GM23338 (cell line): ENCODE results near the gene SLBP. TPM values are rescaled to one million over a fixed set of nuclear protein-coding genes. Genes with fewer than 3 reads are reported as not detected.

Experiments
- ATAC-seq: fragments of 200-7000 bp; cut with Tn5 transposase; 3 replicates; pipeline ENCODE4 v1.9.1; 2020
- DNase-seq: peaks from one replicate; pipeline ENCODE4 v3.0.0-alpha.2; 2015; ENCODE audit warnings: low spot score
- H2AFZ ChIP-seq: fragments of 200-600 bp; sonication (generic); 2 replicates; pipeline ENCODE4 v1.8.0; 2016; ENCODE audit warnings: antibody characterized with exemption, mild to moderate bottlenecking, moderate library complexity
- H3F3A ChIP-seq: fragments of 200-600 bp; sonication (generic); replicated peaks from 2 replicates; pipeline ENCODE4 v1.8.0; 2017; ENCODE audit warnings: antibody characterized with exemption, mixed run types, low read depth
- H3K27ac ChIP-seq: fragments of 200-600 bp; sonication (generic); 2 replicates; pipeline ENCODE4 v1.6.1; 2016; ENCODE audit warnings: low read depth
- H3K27me3 ChIP-seq: fragments of 200-600 bp; sonication (generic); 2 replicates; pipeline ENCODE4 v1.8.0; 2016; ENCODE audit warnings: mild to moderate bottlenecking, mixed run types, moderate library complexity; ENCODE audit not compliant: insufficient read depth
- H3K36me3 ChIP-seq: fragments of 200-600 bp; sonication (generic); 2 replicates; pipeline ENCODE4 v1.8.0; 2016; ENCODE audit warnings: mild to moderate bottlenecking; ENCODE audit not compliant: insufficient read depth
- H3K4me1 ChIP-seq: fragments of 200-600 bp; sonication (generic); 2 replicates; pipeline ENCODE4 v1.8.0; 2016; ENCODE audit warnings: mild to moderate bottlenecking, moderate library complexity; ENCODE audit not compliant: insufficient read depth
- H3K4me2 ChIP-seq: fragments of 200-600 bp; sonication (generic); 2 replicates; pipeline ENCODE4 v1.7.1; 2017; ENCODE audit warnings: mixed run types
- H3K4me3 ChIP-seq: fragments of 200-600 bp; sonication (generic); 2 replicates; pipeline ENCODE4 v1.6.1; 2016; ENCODE audit warnings: mixed run types
- H3K79me2 ChIP-seq: fragments of 200-600 bp; sonication (generic); replicated peaks from 2 replicates; pipeline ENCODE4 v1.8.0; 2017; ENCODE audit warnings: mild to moderate bottlenecking; ENCODE audit not compliant: insufficient read depth
- H3K9me2 ChIP-seq: fragments of 200-600 bp; sonication (generic); 2 replicates; pipeline ENCODE4 v1.8.0; 2017; ENCODE audit not compliant: insufficient read depth
- H4K20me1 ChIP-seq: fragments of 200-600 bp; sonication (generic); replicated peaks from 2 replicates; pipeline ENCODE4 v1.8.0; 2017; ENCODE audit warnings: mild to moderate bottlenecking; ENCODE audit not compliant: insufficient read depth
- H3K27ac Mint-ChIP-seq: 2 replicates; pipeline ENCODE4 v1.8.0; 2020; ENCODE audit warnings: inconsistent platforms, mild to moderate bottlenecking, moderate library complexity, mixed read lengths
- H3K27me3 Mint-ChIP-seq: 3 replicates; pipeline ENCODE4 v1.8.0; 2022; ENCODE audit warnings: low read depth, mild to moderate bottlenecking, moderate library complexity, mixed read lengths, inconsistent platforms; ENCODE audit not compliant: insufficient read depth, poor library complexity
- H3K36me3 Mint-ChIP-seq: 3 replicates; pipeline ENCODE4 v1.8.0; 2021; ENCODE audit warnings: low read depth, mild to moderate bottlenecking, inconsistent platforms, moderate library complexity, mixed read lengths
- H3K4me1 Mint-ChIP-seq: 3 replicates; pipeline ENCODE4 v1.8.0; 2020; ENCODE audit warnings: mild to moderate bottlenecking, inconsistent platforms, mixed read lengths
- H3K4me3 Mint-ChIP-seq: 3 replicates; pipeline ENCODE4 v1.8.0; 2021; ENCODE audit warnings: moderate library complexity, mild to moderate bottlenecking, inconsistent platforms, mixed read lengths
- H3K9me3 Mint-ChIP-seq: 3 replicates; pipeline ENCODE4 v1.8.0; 2020; ENCODE audit warnings: moderate library complexity, mild to moderate bottlenecking, inconsistent platforms, mixed read lengths
- CREB1 ChIP-seq: fragments of 250-450 bp; sonication (Bioruptor Pico); IDR thresholded peaks from 2 replicates; pipeline ENCODE4 v1.5.0; 2020; ENCODE audit warnings: low read depth, mild to moderate bottlenecking, moderate library complexity
- ETS1 ChIP-seq: IDR thresholded peaks from 2 replicates; pipeline ENCODE4 v1.6.1; 2016; ENCODE audit warnings: antibody characterized with exemption
- EZH2 ChIP-seq: fragments of 200-600 bp; sonication (generic); IDR thresholded peaks from one replicate; pipeline ENCODE4 v1.8.0; 2017; ENCODE audit warnings: antibody characterized with exemption, mild to moderate bottlenecking, low read depth; ENCODE audit not compliant: unreplicated experiment
- EZH2phosphoT487 ChIP-seq: fragments of 200-600 bp; sonication (generic); IDR thresholded peaks from one replicate; pipeline ENCODE4 v1.8.1; 2018; ENCODE audit warnings: antibody characterized with exemption; ENCODE audit not compliant: unreplicated experiment
- JUNB ChIP-seq: IDR thresholded peaks from one replicate; pipeline ENCODE4 v1.6.1; 2016; ENCODE audit warnings: antibody characterized with exemption; ENCODE audit not compliant: unreplicated experiment
- NANOG ChIP-seq: IDR thresholded peaks from 2 replicates; pipeline ENCODE4 v1.6.1; 2016; ENCODE audit warnings: antibody characterized with exemption, borderline replicate concordance
- POLR2AphosphoS5 ChIP-seq: IDR thresholded peaks from 2 replicates; pipeline ENCODE4 v1.6.1; 2016; ENCODE audit warnings: antibody characterized with exemption, low read depth
- STAT1 ChIP-seq: IDR thresholded peaks from one replicate; pipeline ENCODE4 v1.6.1; 2016; ENCODE audit warnings: antibody characterized with exemption; ENCODE audit not compliant: unreplicated experiment
- ZNF331 ChIP-seq: fragments of 250-450 bp; sonication (Bioruptor Pico); IDR thresholded peaks from 2 replicates; pipeline ENCODE4 v1.5.0; 2020; ENCODE audit warnings: low read depth, mild to moderate bottlenecking, moderate library complexity
- ZNF462 ChIP-seq: fragments of 250-450 bp; sonication (Bioruptor Pico); IDR thresholded peaks from 2 replicates; pipeline ENCODE4 v1.5.0; 2020; ENCODE audit warnings: mild to moderate bottlenecking, moderate library complexity
- polyA plus RNA-seq: library from polyadenylated mRNA; unstranded; fragments of >200 nt; fragmentation: Nextera tagmentation; extraction: Ambion mirVana; gene quantifications from 2 replicates; pipeline ENCODE4 v1.2.1, GENCODE V29; 2016
- total RNA-seq: library from RNA; depleted of rRNA; stranded (reverse); fragments of >200 nt; shearing (Covaris generic); gene quantifications from 2 replicates; pipeline ENCODE4 v1.2.3, GENCODE V29; 2014

Gene SLBP
- total and polyA plus RNA-seq, 2 experiments from 2014 or later = 54.4 to 58.6 TPM

- no peak for TF ChIP-seq EZH2
- TF ChIP-seq JUNB = no peak
- TF ChIP-seq STAT1 = no peak
- no peak for TF ChIP-seq ETS1
- no peak for TF ChIP-seq POLR2AphosphoS5
- Histone ChIP-seq H3K4me2 (no peak overlapping the region), H3K27ac (no peak overlapping the region), H4K20me1 (no peaks in the 10 kb centered on the region), H3F3A (no peaks in the 10 kb centered on the region), H3K9me2 (no peaks in the 10 kb centered on the region), H3K4me1 (no peaks in the 10 kb centered on the region), H2AFZ (no peak overlapping the region), H3K4me3 (no peak overlapping the region), H3K36me3 (no peaks in the 10 kb centered on the region), H3K27me3 (no peaks in the 10 kb centered on the region), H3K79me2 (no peaks in the 10 kb centered on the region)
- H3K27me3 Mint-ChIP-seq = peaks cover 5% of the 10 kb centered on the region
- ATAC-seq (no peak), DNase-seq (no peak)
- peaks cover 3% of the 10 kb centered on the region; the same call in 1 of the 3 replicates for H3K9me3 Mint-ChIP-seq
- no peak overlapping the region for H3K4me3 Mint-ChIP-seq
- H3K36me3 Mint-ChIP-seq = peaks cover 3% of the 10 kb centered on the region; the same call in 2 of the 3 replicates
- H3K4me1 Mint-ChIP-seq = peaks cover 4% of the 10 kb centered on the region
- H3K27ac Mint-ChIP-seq = no peak overlapping the region
Observed at GRCh38 chr4:1655081-1655480, 57.0 kb downstream of the SLBP start.

DNA sequence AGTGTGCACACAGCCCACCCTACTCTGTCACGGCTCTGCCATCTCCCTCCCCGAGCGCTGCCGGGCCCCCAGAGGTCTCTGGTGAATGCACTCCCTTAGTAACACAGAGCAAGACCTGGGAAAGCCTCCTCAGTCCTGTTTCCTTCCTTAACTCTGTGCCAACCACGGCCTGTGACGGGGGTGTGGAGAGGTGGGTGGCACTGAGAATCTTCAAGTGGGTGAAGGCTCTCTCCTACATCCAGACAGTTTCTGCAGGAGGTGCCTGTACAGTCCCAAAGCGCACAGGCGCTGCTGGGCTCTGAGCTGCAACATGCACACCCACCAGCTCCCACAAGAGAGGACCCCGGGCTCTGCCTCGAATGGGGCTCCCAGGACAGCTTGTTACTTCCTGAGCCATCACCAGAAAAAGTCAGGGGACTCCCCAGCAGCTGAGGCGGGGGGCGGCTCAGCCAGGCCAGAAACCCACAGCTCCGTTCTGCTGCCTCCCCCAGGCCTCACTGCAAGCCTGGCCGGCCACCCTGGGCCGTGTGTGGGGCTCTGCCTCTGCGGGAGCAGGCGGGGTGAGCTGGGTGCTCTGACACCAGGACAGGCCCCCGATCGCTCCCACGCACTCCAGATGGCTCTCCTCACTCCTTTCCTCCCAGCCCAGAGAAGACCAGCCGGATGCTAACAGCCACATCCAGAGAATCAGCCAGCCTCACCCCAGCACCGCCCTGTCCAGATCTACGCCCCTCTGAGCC, 57.7 kb downstream of the SLBP start:
- peaks cover 4% of the 10 kb centered on the region; the same call in 2 of the 3 replicates for H3K36me3 Mint-ChIP-seq
- Histone ChIP-seq H4K20me1 (no peaks in the 10 kb centered on the region), H2AFZ (no peak overlapping the region), H3K4me1 (no peaks in the 10 kb centered on the region), H3K27ac (no peak overlapping the region), H3K4me3 (no peak overlapping the region), H3K36me3 (no peaks in the 10 kb centered on the region), H3K9me2 (no peaks in the 10 kb centered on the region), H3F3A (no peaks in the 10 kb centered on the region), H3K79me2 (no peaks in the 10 kb centered on the region), H3K4me2 (no peak overlapping the region), H3K27me3 (no peaks in the 10 kb centered on the region)
- H3K4me3 Mint-ChIP-seq = no peak overlapping the region
- H3K27me3 Mint-ChIP-seq = peaks cover 5% of the 10 kb centered on the region
- DNase-seq = no peak
- no peak overlapping the region for H3K27ac Mint-ChIP-seq
- H3K4me1 Mint-ChIP-seq = no peaks in the 10 kb centered on the region; the same call in 2 of the 3 replicates
- H3K9me3 Mint-ChIP-seq = peaks cover 4% of the 10 kb centered on the region; the same call in 1 of the 3 replicates
- ATAC-seq = peak; percentile 16; the same call in 1 of the 3 replicates
- TF ChIP-seq STAT1 (no peak), ZNF331 (CRISPR knock-in tag) (no peak), EZH2phosphoT487 (no peak), ZNF462 (CRISPR knock-in tag) (no peak), CREB1 (CRISPR knock-in tag) (no peak), POLR2AphosphoS5 (no peak), JUNB (no peak), NANOG (no peak)
